NCI-H1092 (cell line): ENCODE measurements around the gene ADAP1.

Source experiments
- DNase-seq: peaks from one replicate; lab custom pipeline; 2025; lab: John Stamatoyannopoulos, UW

ADAP1 gene

GRCh38 chr7:909358-910329, 44.8 kb downstream of the ADAP1 start:
- DNase-seq: no peak

GRCh38 chr7:908591-909357, 45.7 kb downstream of the ADAP1 start:
- DNase-seq: peak; percentile 44

GRCh38 chr7:908159-908581, 46.3 kb downstream of the ADAP1 start:
- DNase-seq: no peak

GRCh38 chr7:907158-907980, 47.1 kb downstream of the ADAP1 start:
- no peak for DNase-seq

- no peak for DNase-seq
Measured at GRCh38 chr7:906776-907157, 47.7 kb downstream of the ADAP1 start.

- DNase-seq: no peak
Measured at GRCh38 chr7:904847-905246, 49.6 kb downstream of the ADAP1 start.

GRCh38 chr7:903921-904755, 50.3 kb downstream of the ADAP1 start:
- no peak for DNase-seq

GRCh38 chr7:902996-903395, 51.5 kb downstream of the ADAP1 start:
- DNase-seq: no peak

- DNase-seq: peak; percentile 40
Measured at GRCh38 chr7:901388-902154, 52.9 kb downstream of the ADAP1 start.

GRCh38 chr7:901041-901387, 53.5 kb downstream of the ADAP1 start:
- no peak for DNase-seq

- no peak for DNase-seq
Measured at GRCh38 chr7:900331-901040, 54.0 kb downstream of the ADAP1 start.

GRCh38 chr7:899806-900205, 54.7 kb downstream of the ADAP1 start:
- no peak for DNase-seq

- no peak for DNase-seq
Measured at GRCh38 chr7:898855-899681, 55.4 kb downstream of the ADAP1 start.

GRCh38 chr7:898460-898854, 56.0 kb downstream of the ADAP1 start:
- DNase-seq: no peak

GRCh38 chr7:897771-898376, 56.6 kb downstream of the ADAP1 start:
- no peak for DNase-seq

GRCh38 chr7:897086-897485, 57.4 kb downstream of the ADAP1 start:
- DNase-seq: no peak

GRCh38 chr7:896346-897075, 58.0 kb downstream of the ADAP1 start:
- DNase-seq: no peak
